H1 (cell line): ENCODE results near the gene RANBP17. TPM values are rescaled to one million over a fixed set of nuclear protein-coding genes. Genes with fewer than 3 reads are reported as not detected.

Source experiments
- JUN ChIP-seq: IDR thresholded peaks from 2 replicates; pipeline ENCODE4 v1.6.1; 2011; ENCODE audit warnings: low read depth, mild to moderate bottlenecking, improper control_type of control experiment, low read length
- polyA plus RNA-seq, 7 experiments: library from polyadenylated mRNA; depleted of rRNA in 3 of 7; stranded (reverse) in 5 of 7; unstranded in 2 of 7; fragments of >200 nt in 5 of 7; fragments of 200-250 nt in 2 of 7; gene quantifications; 1 replicate in 5 of 7; 2 replicates in 1 of 7; 4 replicates in 1 of 7; pipeline versions ENCODE4 v1.2.1 to v1.2.3, GENCODE V29; 2011 to 2013; ENCODE audit warnings: missing spikeins in 2 of 7, mixed read lengths in 2 of 7
- total RNA-seq: library from RNA; stranded (reverse); fragmentation: NEBNext Ultra II Directional; extraction: Animal tissue kit (Norgen Biotek cat#: 25700); gene quantifications from 2 replicates; pipeline ENCODE4 v1.2.1, GENCODE V29; 2021
- TF ChIP-seq, protein P1 (sequence below), 3 experiments: IDR thresholded peaks; 1 replicate in 2 of 3; 2 replicates in 1 of 3; pipeline versions ENCODE4 v1.5.1 to v1.6.1; 2011; ENCODE audit warnings: low read length in 3 of 3, mild to moderate bottlenecking in 3 of 3, inconsistent platforms in 2 of 3, low read depth in 1 of 3, moderate library complexity in 1 of 3; ENCODE audit not compliant: insufficient read depth in 1 of 3; ENCODE audit errors: control extremely low read depth in 1 of 3

RANBP17 gene
- total and polyA plus RNA-seq, 2 of the 8 experiments (the other 6 are each of a cell fraction or from before 2014, with no cell fraction given) = 8.6 to 21.3 TPM

DNA sequence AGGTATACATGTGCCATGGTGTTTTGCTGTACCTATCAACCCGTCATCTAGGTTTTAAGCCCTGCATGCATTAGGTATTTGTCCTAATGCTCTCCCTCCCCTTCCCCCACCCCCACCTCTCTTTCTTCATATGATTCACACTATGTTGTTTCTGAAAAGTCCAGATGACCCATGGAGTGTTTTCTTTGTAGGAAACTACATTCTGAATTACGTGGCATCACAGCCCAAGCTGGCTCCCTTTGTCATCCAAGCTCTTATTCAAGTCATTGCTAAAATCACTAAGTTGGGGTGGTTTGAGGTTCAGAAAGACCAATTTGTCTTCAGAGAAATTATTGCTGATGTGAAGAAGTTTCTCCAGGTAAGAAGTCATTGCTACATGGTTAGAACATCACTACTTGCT, 30.4 kb downstream of the RANBP17 start (continued):
- TF ChIP-seq, protein P1, sequence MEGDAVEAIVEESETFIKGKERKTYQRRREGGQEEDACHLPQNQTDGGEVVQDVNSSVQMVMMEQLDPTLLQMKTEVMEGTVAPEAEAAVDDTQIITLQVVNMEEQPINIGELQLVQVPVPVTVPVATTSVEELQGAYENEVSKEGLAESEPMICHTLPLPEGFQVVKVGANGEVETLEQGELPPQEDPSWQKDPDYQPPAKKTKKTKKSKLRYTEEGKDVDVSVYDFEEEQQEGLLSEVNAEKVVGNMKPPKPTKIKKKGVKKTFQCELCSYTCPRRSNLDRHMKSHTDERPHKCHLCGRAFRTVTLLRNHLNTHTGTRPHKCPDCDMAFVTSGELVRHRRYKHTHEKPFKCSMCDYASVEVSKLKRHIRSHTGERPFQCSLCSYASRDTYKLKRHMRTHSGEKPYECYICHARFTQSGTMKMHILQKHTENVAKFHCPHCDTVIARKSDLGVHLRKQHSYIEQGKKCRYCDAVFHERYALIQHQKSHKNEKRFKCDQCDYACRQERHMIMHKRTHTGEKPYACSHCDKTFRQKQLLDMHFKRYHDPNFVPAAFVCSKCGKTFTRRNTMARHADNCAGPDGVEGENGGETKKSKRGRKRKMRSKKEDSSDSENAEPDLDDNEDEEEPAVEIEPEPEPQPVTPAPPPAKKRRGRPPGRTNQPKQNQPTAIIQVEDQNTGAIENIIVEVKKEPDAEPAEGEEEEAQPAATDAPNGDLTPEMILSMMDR (IDR thresholded peaks at IDR 0.05; ENCODE audit: control extremely low read depth in 1 of 3, insufficient read depth in 1 of 3, low read depth in 1 of 3, low read length in 3 of 3) = no peak
- no peak for TF ChIP-seq JUN
